Colon (tissue), 2 donors: ENCODE results near the gene SORCS2.

ENCODE experiments used
- FAIRE-seq: peaks from 2 replicates; lab custom pipeline; 2012; peaks lifted over from hg19 to GRCh38; lab: Jason Lieb, UNC
- donor health status: control.
- donor health status: control.

SORCS2 gene

GRCh38 chr4:7750972-7751371, 558.6 kb downstream of the SORCS2 start:
- FAIRE-seq = no peak

GRCh38 chr4:7752649-7753048, 560.3 kb downstream of the SORCS2 start:
- no peak for FAIRE-seq

- no peak for FAIRE-seq
These were observed 560.9 kb downstream of the SORCS2 start for GRCh38 chr4:7753271-7753670.

- no peak for FAIRE-seq
These were observed 561.7 kb downstream of the SORCS2 start for GRCh38 chr4:7753931-7754465.

- no peak for FAIRE-seq
These were observed 562.4 kb downstream of the SORCS2 start for GRCh38 chr4:7754565-7755262.

GRCh38 chr4:7755561-7755960, 563.2 kb downstream of the SORCS2 start:
- FAIRE-seq = no peak

- no peak for FAIRE-seq
These were observed 563.7 kb downstream of the SORCS2 start for GRCh38 chr4:7756071-7756470.

GRCh38 chr4:7756561-7757355, 564.4 kb downstream of the SORCS2 start:
- no peak for FAIRE-seq

- no peak for FAIRE-seq
These were observed 565.4 kb downstream of the SORCS2 start for GRCh38 chr4:7757501-7758471.

GRCh38 chr4:7758476-7758875, 566.1 kb downstream of the SORCS2 start:
- FAIRE-seq = no peak

- no peak for FAIRE-seq
These were observed 566.9 kb downstream of the SORCS2 start for GRCh38 chr4:7759216-7759615.

- no peak for FAIRE-seq
These were observed 567.3 kb downstream of the SORCS2 start for GRCh38 chr4:7759635-7760034.

GRCh38 chr4:7760228-7760627, 567.9 kb downstream of the SORCS2 start:
- FAIRE-seq = no peak

GRCh38 chr4:7760706-7761105, 568.4 kb downstream of the SORCS2 start:
- FAIRE-seq = no peak

GRCh38 chr4:7761312-7761711, 569.0 kb downstream of the SORCS2 start:
- no peak for FAIRE-seq

- no peak for FAIRE-seq
These were observed 569.4 kb downstream of the SORCS2 start for GRCh38 chr4:7761720-7762119.

- FAIRE-seq = no peak
These were observed 570.2 kb downstream of the SORCS2 start for GRCh38 chr4:7762376-7763030.

GRCh38 chr4:7763106-7763505, 570.8 kb downstream of the SORCS2 start:
- FAIRE-seq = no peak

GRCh38 chr4:7763788-7764187, 571.5 kb downstream of the SORCS2 start:
- FAIRE-seq = no peak

GRCh38 chr4:7764466-7764865, 572.1 kb downstream of the SORCS2 start:
- no peak for FAIRE-seq

- no peak for FAIRE-seq
These were observed 573.3 kb downstream of the SORCS2 start for GRCh38 chr4:7765666-7766065.

- FAIRE-seq = no peak
These were observed 573.7 kb downstream of the SORCS2 start for GRCh38 chr4:7766086-7766485.
